ENCODE measurements around the gene NHLRC3. TPM values are rescaled to one million over a fixed set of nuclear protein-coding genes. Genes with fewer than 3 reads are reported as not detected.

NHLRC3 gene
- total and polyA plus RNA-seq, 2 of the 8 experiments (the other 6 are each of a cell fraction or from before 2014, with no cell fraction given) = 13.1 to 16.9 TPM

GRCh38 chr13:39072842-39073241, 34.6 kb downstream of the NHLRC3 start (continued):
- TF ChIP-seq CBX5 (IDR thresholded peaks at IDR 0.05; ENCODE audit: low read depth, low read length) (no peak), JUN (IDR thresholded peaks at IDR 0.05; ENCODE audit: low read depth, low read length) (no peak), HDAC2 (IDR thresholded peaks at IDR 0.05; ENCODE audit: borderline replicate concordance in 1 of 2, low read depth in 2 of 2, low read length in 2 of 2) (no peak), GABPA (IDR thresholded peaks at IDR 0.05; ENCODE audit: borderline replicate concordance, insufficient read depth, low read length) (no peak), ZNF274 (IDR thresholded peaks at IDR 0.05; ENCODE audit: borderline replicate concordance, extremely low read depth, low read length) (no peak), KDM1A (IDR thresholded peaks at IDR 0.05; ENCODE audit: borderline replicate concordance, low read length) (no peak), BACH1 (IDR thresholded peaks at IDR 0.05; ENCODE audit: low read length) (no peak), JUND (IDR thresholded peaks at IDR 0.05; ENCODE audit: low read length) (no peak), ASH2L (IDR thresholded peaks at IDR 0.05; ENCODE audit: low read length) (no peak), CHD2 (IDR thresholded peaks at IDR 0.05; ENCODE audit: low read length) (no peak)
